GM23338 (cell line): ENCODE measurements around the gene SLC39A13. TPM values are rescaled to one million over a fixed set of nuclear protein-coding genes. Genes with fewer than 3 reads are reported as not detected.

ENCODE experiments used
- ATAC-seq: fragments of 200-7000 bp; cut with Tn5 transposase; 3 replicates; pipeline ENCODE4 v1.9.1; 2020
- DNase-seq: peaks from one replicate; pipeline ENCODE4 v3.0.0-alpha.2; 2015; ENCODE audit warnings: low spot score
- H2AFZ ChIP-seq: fragments of 200-600 bp; sonication (generic); 2 replicates; pipeline ENCODE4 v1.8.0; 2016; ENCODE audit warnings: antibody characterized with exemption, mild to moderate bottlenecking, moderate library complexity
- H3F3A ChIP-seq: fragments of 200-600 bp; sonication (generic); replicated peaks from 2 replicates; pipeline ENCODE4 v1.8.0; 2017; ENCODE audit warnings: antibody characterized with exemption, mixed run types, low read depth
- H3K27ac ChIP-seq: fragments of 200-600 bp; sonication (generic); 2 replicates; pipeline ENCODE4 v1.6.1; 2016; ENCODE audit warnings: low read depth
- H3K27me3 ChIP-seq: fragments of 200-600 bp; sonication (generic); 2 replicates; pipeline ENCODE4 v1.8.0; 2016; ENCODE audit warnings: mild to moderate bottlenecking, mixed run types, moderate library complexity; ENCODE audit not compliant: insufficient read depth
- H3K36me3 ChIP-seq: fragments of 200-600 bp; sonication (generic); 2 replicates; pipeline ENCODE4 v1.8.0; 2016; ENCODE audit warnings: mild to moderate bottlenecking; ENCODE audit not compliant: insufficient read depth
- H3K4me1 ChIP-seq: fragments of 200-600 bp; sonication (generic); 2 replicates; pipeline ENCODE4 v1.8.0; 2016; ENCODE audit warnings: mild to moderate bottlenecking, moderate library complexity; ENCODE audit not compliant: insufficient read depth
- H3K4me2 ChIP-seq: fragments of 200-600 bp; sonication (generic); 2 replicates; pipeline ENCODE4 v1.7.1; 2017; ENCODE audit warnings: mixed run types
- H3K4me3 ChIP-seq: fragments of 200-600 bp; sonication (generic); 2 replicates; pipeline ENCODE4 v1.6.1; 2016; ENCODE audit warnings: mixed run types
- H3K79me2 ChIP-seq: fragments of 200-600 bp; sonication (generic); replicated peaks from 2 replicates; pipeline ENCODE4 v1.8.0; 2017; ENCODE audit warnings: mild to moderate bottlenecking; ENCODE audit not compliant: insufficient read depth
- H3K9me2 ChIP-seq: fragments of 200-600 bp; sonication (generic); 2 replicates; pipeline ENCODE4 v1.8.0; 2017; ENCODE audit not compliant: insufficient read depth
- H4K20me1 ChIP-seq: fragments of 200-600 bp; sonication (generic); replicated peaks from 2 replicates; pipeline ENCODE4 v1.8.0; 2017; ENCODE audit warnings: mild to moderate bottlenecking; ENCODE audit not compliant: insufficient read depth
- H3K27ac Mint-ChIP-seq: 2 replicates; pipeline ENCODE4 v1.8.0; 2020; ENCODE audit warnings: inconsistent platforms, mild to moderate bottlenecking, moderate library complexity, mixed read lengths
- H3K27me3 Mint-ChIP-seq: 3 replicates; pipeline ENCODE4 v1.8.0; 2022; ENCODE audit warnings: low read depth, mild to moderate bottlenecking, moderate library complexity, mixed read lengths, inconsistent platforms; ENCODE audit not compliant: insufficient read depth, poor library complexity
- H3K36me3 Mint-ChIP-seq: 3 replicates; pipeline ENCODE4 v1.8.0; 2021; ENCODE audit warnings: low read depth, mild to moderate bottlenecking, inconsistent platforms, moderate library complexity, mixed read lengths
- H3K4me1 Mint-ChIP-seq: 3 replicates; pipeline ENCODE4 v1.8.0; 2020; ENCODE audit warnings: mild to moderate bottlenecking, inconsistent platforms, mixed read lengths
- H3K4me3 Mint-ChIP-seq: 3 replicates; pipeline ENCODE4 v1.8.0; 2021; ENCODE audit warnings: moderate library complexity, mild to moderate bottlenecking, inconsistent platforms, mixed read lengths
- H3K9me3 Mint-ChIP-seq: 3 replicates; pipeline ENCODE4 v1.8.0; 2020; ENCODE audit warnings: moderate library complexity, mild to moderate bottlenecking, inconsistent platforms, mixed read lengths
- CREB1 ChIP-seq: fragments of 250-450 bp; sonication (Bioruptor Pico); IDR thresholded peaks from 2 replicates; pipeline ENCODE4 v1.5.0; 2020; ENCODE audit warnings: low read depth, mild to moderate bottlenecking, moderate library complexity
- ETS1 ChIP-seq: IDR thresholded peaks from 2 replicates; pipeline ENCODE4 v1.6.1; 2016; ENCODE audit warnings: antibody characterized with exemption
- EZH2 ChIP-seq: fragments of 200-600 bp; sonication (generic); IDR thresholded peaks from one replicate; pipeline ENCODE4 v1.8.0; 2017; ENCODE audit warnings: antibody characterized with exemption, mild to moderate bottlenecking, low read depth; ENCODE audit not compliant: unreplicated experiment
- EZH2phosphoT487 ChIP-seq: fragments of 200-600 bp; sonication (generic); IDR thresholded peaks from one replicate; pipeline ENCODE4 v1.8.1; 2018; ENCODE audit warnings: antibody characterized with exemption; ENCODE audit not compliant: unreplicated experiment
- JUNB ChIP-seq: IDR thresholded peaks from one replicate; pipeline ENCODE4 v1.6.1; 2016; ENCODE audit warnings: antibody characterized with exemption; ENCODE audit not compliant: unreplicated experiment
- NANOG ChIP-seq: IDR thresholded peaks from 2 replicates; pipeline ENCODE4 v1.6.1; 2016; ENCODE audit warnings: antibody characterized with exemption, borderline replicate concordance
- POLR2AphosphoS5 ChIP-seq: IDR thresholded peaks from 2 replicates; pipeline ENCODE4 v1.6.1; 2016; ENCODE audit warnings: antibody characterized with exemption, low read depth
- REST ChIP-seq: IDR thresholded peaks from one replicate; pipeline ENCODE4 v1.6.1; 2018; ENCODE audit warnings: antibody characterized with exemption; ENCODE audit not compliant: unreplicated experiment
- STAT1 ChIP-seq: IDR thresholded peaks from one replicate; pipeline ENCODE4 v1.6.1; 2016; ENCODE audit warnings: antibody characterized with exemption; ENCODE audit not compliant: unreplicated experiment
- ZNF114 ChIP-seq: fragments of 250-450 bp; sonication (Bioruptor Pico); IDR thresholded peaks from 2 replicates; pipeline ENCODE4 v1.5.0; 2020; ENCODE audit warnings: mild to moderate bottlenecking, moderate library complexity
- ZNF331 ChIP-seq: fragments of 250-450 bp; sonication (Bioruptor Pico); IDR thresholded peaks from 2 replicates; pipeline ENCODE4 v1.5.0; 2020; ENCODE audit warnings: low read depth, mild to moderate bottlenecking, moderate library complexity
- polyA plus RNA-seq: library from polyadenylated mRNA; unstranded; fragments of >200 nt; fragmentation: Nextera tagmentation; extraction: Ambion mirVana; gene quantifications from 2 replicates; pipeline ENCODE4 v1.2.1, GENCODE V29; 2016
- total RNA-seq: library from RNA; depleted of rRNA; stranded (reverse); fragments of >200 nt; shearing (Covaris generic); gene quantifications from 2 replicates; pipeline ENCODE4 v1.2.3, GENCODE V29; 2014
- TF ChIP-seq, protein P1 (sequence below), 2 experiments: fragments of 200-600 bp in 1 of 2; sonication (generic) in 1 of 2; conservative IDR thresholded peaks; 2 replicates each; pipeline versions ENCODE4 v1.5.1 to v1.6.1; 2016 to 2017; ENCODE audit warnings: antibody characterized with exemption in 2 of 2, low read depth in 2 of 2, mild to moderate bottlenecking in 2 of 2, moderate library complexity in 1 of 2
- TF ChIP-seq, protein P2 (sequence below): fragments of 250-450 bp; sonication (Bioruptor Pico); IDR thresholded peaks from 2 replicates; pipeline ENCODE4 v1.5.0; 2020; ENCODE audit warnings: mild to moderate bottlenecking, moderate library complexity

SLC39A13 gene
- total and polyA plus RNA-seq, 2 experiments from 2014 or later, result 15.8 to 32.7 TPM

DNA sequence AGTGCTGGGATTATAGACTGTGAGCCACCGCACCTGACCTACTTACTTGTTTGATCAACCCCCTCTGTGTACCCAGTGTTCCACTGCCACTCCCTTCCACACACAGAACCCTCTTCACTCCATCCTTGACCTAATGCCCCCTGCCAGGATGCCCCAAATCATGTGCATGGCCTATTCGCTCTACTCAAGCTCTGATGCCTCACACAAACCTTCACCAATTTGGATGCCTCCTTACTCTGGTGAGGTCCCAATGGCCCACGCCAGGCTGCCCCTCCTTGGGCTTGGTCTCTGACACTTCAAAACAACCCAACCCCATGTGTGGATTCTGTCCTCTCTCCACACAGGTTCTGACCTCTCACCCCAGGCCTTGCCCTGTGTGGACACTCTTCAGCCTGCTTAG, 27.3 kb downstream of the SLC39A13 start:
- Histone ChIP-seq H3K4me1 (no peaks in the 10 kb centered on the region), H2AFZ (no peak overlapping the region), H3K27me3 (no peaks in the 10 kb centered on the region), H3K36me3 (no peaks in the 10 kb centered on the region), H3K4me2 (no peak overlapping the region), H4K20me1 (no peaks in the 10 kb centered on the region), H3K4me3 (no peak overlapping the region), H3K9me2 (no peaks in the 10 kb centered on the region), H3F3A (no peaks in the 10 kb centered on the region), H3K27ac (no peak overlapping the region), H3K79me2 (no peaks in the 10 kb centered on the region)
- H3K9me3 Mint-ChIP-seq, result no peaks in the 10 kb centered on the region; the same call in 2 of the 3 replicates
- no peaks in the 10 kb centered on the region for H3K4me1 Mint-ChIP-seq
- no peak overlapping the region for H3K4me3 Mint-ChIP-seq
- TF ChIP-seq EZH2 (no peak), STAT1 (no peak), REST (no peak), ETS1 (no peak), ZNF331 (no peak), CREB1 (CRISPR knock-in tag) (no peak), ZNF114 (CRISPR knock-in tag) (no peak), POLR2AphosphoS5 (no peak), JUNB (no peak), EZH2phosphoT487 (no peak), NANOG (no peak)
- TF ChIP-seq, protein P1, sequence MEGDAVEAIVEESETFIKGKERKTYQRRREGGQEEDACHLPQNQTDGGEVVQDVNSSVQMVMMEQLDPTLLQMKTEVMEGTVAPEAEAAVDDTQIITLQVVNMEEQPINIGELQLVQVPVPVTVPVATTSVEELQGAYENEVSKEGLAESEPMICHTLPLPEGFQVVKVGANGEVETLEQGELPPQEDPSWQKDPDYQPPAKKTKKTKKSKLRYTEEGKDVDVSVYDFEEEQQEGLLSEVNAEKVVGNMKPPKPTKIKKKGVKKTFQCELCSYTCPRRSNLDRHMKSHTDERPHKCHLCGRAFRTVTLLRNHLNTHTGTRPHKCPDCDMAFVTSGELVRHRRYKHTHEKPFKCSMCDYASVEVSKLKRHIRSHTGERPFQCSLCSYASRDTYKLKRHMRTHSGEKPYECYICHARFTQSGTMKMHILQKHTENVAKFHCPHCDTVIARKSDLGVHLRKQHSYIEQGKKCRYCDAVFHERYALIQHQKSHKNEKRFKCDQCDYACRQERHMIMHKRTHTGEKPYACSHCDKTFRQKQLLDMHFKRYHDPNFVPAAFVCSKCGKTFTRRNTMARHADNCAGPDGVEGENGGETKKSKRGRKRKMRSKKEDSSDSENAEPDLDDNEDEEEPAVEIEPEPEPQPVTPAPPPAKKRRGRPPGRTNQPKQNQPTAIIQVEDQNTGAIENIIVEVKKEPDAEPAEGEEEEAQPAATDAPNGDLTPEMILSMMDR (conservative IDR thresholded peaks at IDR 0.05; ENCODE audit: low read depth in 2 of 2), result no peak
- TF ChIP-seq, protein P2, sequence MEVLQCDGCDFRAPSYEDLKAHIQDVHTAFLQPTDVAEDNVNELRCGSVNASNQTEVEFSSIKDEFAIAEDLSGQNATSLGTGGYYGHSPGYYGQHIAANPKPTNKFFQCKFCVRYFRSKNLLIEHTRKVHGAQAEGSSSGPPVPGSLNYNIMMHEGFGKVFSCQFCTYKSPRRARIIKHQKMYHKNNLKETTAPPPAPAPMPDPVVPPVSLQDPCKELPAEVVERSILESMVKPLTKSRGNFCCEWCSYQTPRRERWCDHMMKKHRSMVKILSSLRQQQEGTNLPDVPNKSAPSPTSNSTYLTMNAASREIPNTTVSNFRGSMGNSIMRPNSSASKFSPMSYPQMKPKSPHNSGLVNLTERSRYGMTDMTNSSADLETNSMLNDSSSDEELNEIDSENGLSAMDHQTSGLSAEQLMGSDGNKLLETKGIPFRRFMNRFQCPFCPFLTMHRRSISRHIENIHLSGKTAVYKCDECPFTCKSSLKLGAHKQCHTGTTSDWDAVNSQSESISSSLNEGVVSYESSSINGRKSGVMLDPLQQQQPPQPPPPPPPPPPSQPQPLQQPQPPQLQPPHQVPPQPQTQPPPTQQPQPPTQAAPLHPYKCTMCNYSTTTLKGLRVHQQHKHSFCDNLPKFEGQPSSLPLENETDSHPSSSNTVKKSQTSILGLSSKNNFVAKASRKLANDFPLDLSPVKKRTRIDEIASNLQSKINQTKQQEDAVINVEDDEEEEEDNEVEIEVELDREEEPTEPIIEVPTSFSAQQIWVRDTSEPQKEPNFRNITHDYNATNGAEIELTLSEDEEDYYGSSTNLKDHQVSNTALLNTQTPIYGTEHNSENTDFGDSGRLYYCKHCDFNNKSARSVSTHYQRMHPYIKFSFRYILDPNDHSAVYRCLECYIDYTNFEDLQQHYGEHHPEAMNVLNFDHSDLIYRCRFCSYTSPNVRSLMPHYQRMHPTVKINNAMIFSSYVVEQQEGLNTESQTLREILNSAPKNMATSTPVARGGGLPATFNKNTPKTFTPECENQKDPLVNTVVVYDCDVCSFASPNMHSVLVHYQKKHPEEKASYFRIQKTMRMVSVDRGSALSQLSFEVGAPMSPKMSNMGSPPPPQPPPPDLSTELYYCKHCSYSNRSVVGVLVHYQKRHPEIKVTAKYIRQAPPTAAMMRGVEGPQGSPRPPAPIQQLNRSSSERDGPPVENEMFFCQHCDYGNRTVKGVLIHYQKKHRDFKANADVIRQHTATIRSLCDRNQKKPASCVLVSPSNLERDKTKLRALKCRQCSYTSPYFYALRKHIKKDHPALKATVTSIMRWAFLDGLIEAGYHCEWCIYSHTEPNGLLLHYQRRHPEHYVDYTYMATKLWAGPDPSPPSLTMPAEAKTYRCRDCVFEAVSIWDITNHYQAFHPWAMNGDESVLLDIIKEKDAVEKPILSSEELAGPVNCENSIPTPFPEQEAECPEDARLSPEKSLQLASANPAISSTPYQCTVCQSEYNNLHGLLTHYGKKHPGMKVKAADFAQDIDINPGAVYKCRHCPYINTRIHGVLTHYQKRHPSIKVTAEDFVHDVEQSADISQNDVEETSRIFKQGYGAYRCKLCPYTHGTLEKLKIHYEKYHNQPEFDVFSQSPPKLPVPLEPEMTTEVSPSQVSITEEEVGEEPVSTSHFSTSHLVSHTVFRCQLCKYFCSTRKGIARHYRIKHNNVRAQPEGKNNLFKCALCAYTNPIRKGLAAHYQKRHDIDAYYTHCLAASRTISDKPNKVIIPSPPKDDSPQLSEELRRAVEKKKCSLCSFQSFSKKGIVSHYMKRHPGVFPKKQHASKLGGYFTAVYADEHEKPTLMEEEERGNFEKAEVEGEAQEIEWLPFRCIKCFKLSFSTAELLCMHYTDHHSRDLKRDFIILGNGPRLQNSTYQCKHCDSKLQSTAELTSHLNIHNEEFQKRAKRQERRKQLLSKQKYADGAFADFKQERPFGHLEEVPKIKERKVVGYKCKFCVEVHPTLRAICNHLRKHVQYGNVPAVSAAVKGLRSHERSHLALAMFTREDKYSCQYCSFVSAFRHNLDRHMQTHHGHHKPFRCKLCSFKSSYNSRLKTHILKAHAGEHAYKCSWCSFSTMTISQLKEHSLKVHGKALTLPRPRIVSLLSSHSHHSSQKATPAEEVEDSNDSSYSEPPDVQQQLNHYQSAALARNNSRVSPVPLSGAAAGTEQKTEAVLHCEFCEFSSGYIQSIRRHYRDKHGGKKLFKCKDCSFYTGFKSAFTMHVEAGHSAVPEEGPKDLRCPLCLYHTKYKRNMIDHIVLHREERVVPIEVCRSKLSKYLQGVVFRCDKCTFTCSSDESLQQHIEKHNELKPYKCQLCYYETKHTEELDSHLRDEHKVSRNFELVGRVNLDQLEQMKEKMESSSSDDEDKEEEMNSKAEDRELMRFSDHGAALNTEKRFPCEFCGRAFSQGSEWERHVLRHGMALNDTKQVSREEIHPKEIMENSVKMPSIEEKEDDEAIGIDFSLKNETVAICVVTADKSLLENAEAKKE (CRISPR knock-in tag), result no peak
- no peak for DNase-seq
- no peaks in the 10 kb centered on the region for H3K36me3 Mint-ChIP-seq
- no peak for ATAC-seq
- H3K27me3 Mint-ChIP-seq, result peaks cover 2% of the 10 kb centered on the region
- no peak overlapping the region for H3K27ac Mint-ChIP-seq
